SK-N-SH treated with all-trans-retinoic acid at 6 μM for 48 hours (cell line): ENCODE measurements around the gene GATA5.

Source experiments
- ATAC-seq: fragments of 200-7000 bp; cut with Tn5 transposase; 3 replicates; pipeline ENCODE4 v1.9.1; 2020; ENCODE audit warnings: mild to moderate bottlenecking, moderate library complexity
- ARNTL ChIP-seq: fragments of 450-650 bp; formaldehyde crosslinking; IDR thresholded peaks from 2 replicates; pipeline ENCODE4 v1.5.0; 2020; ENCODE audit warnings: low read depth, mild to moderate bottlenecking, moderate library complexity, borderline replicate concordance
- CREB5 ChIP-seq: fragments of 250-450 bp; sonication (Bioruptor Pico); IDR thresholded peaks from 2 replicates; pipeline ENCODE4 v1.5.1; 2020; ENCODE audit warnings: low read depth, mild to moderate bottlenecking, moderate library complexity
- CSDC2 ChIP-seq: fragments of 250-450 bp; sonication (Bioruptor Pico); IDR thresholded peaks from 2 replicates; pipeline ENCODE4 v1.5.0; 2020; ENCODE audit warnings: mild to moderate bottlenecking, moderate library complexity
- CSRNP3 ChIP-seq: fragments of 250-450 bp; sonication (Bioruptor Pico); IDR thresholded peaks from 2 replicates; pipeline ENCODE4 v1.5.1; 2021; ENCODE audit warnings: mild to moderate bottlenecking, moderate library complexity
- GLIS3 ChIP-seq: fragments of 250-450 bp; sonication (Bioruptor Pico); IDR thresholded peaks from 2 replicates; pipeline ENCODE4 v1.5.0; 2020; ENCODE audit warnings: mild to moderate bottlenecking, moderate library complexity
- OSR1 ChIP-seq: fragments of 250-450 bp; sonication (Bioruptor Pico); IDR thresholded peaks from 2 replicates; pipeline ENCODE4 v1.8.0; 2022; ENCODE audit warnings: moderate library complexity, mild to moderate bottlenecking, inconsistent platforms
- PATZ1 ChIP-seq: fragments of 250-450 bp; sonication (Bioruptor Pico); IDR thresholded peaks from 2 replicates; pipeline ENCODE4 v1.8.0; 2020; ENCODE audit warnings: mild to moderate bottlenecking, moderate library complexity, borderline replicate concordance
- POU6F1 ChIP-seq: fragments of 250-450 bp; sonication (Bioruptor Pico); IDR thresholded peaks from 2 replicates; pipeline ENCODE4 v1.8.0; 2021; ENCODE audit warnings: low read depth, mild to moderate bottlenecking, moderate library complexity, borderline replicate concordance
- RARB ChIP-seq: fragments of 250-450 bp; sonication (Bioruptor Pico); IDR thresholded peaks from 2 replicates; pipeline ENCODE4 v1.8.0; 2021; ENCODE audit warnings: mild to moderate bottlenecking, moderate library complexity
- SNAI2 ChIP-seq: fragments of 250-450 bp; sonication (Bioruptor Pico); IDR thresholded peaks from 2 replicates; pipeline ENCODE4 v1.5.0; 2020; ENCODE audit warnings: mild to moderate bottlenecking, moderate library complexity
- TOX ChIP-seq: fragments of 250-450 bp; sonication (Bioruptor Pico); IDR thresholded peaks from 2 replicates; pipeline ENCODE4 v1.8.0; 2021; ENCODE audit warnings: mild to moderate bottlenecking, moderate library complexity, borderline replicate concordance
- TSHZ2 ChIP-seq: fragments of 250-450 bp; sonication (Bioruptor Pico); IDR thresholded peaks from 2 replicates; pipeline ENCODE4 v1.5.0; 2020; ENCODE audit warnings: mild to moderate bottlenecking, moderate library complexity
- ZC3H10 ChIP-seq: fragments of 250-450 bp; sonication (Bioruptor Pico); IDR thresholded peaks from 2 replicates; pipeline ENCODE4 v1.5.1; 2021; ENCODE audit warnings: mild to moderate bottlenecking, moderate library complexity
- ZFP3 ChIP-seq: fragments of 250-450 bp; sonication (Bioruptor Pico); IDR thresholded peaks from 2 replicates; pipeline ENCODE4 v1.5.0; 2020; ENCODE audit warnings: mild to moderate bottlenecking, moderate library complexity
- ZFP30 ChIP-seq: fragments of 450-650 bp; formaldehyde crosslinking; IDR thresholded peaks from 2 replicates; pipeline ENCODE4 v1.5.0; 2022; ENCODE audit warnings: mild to moderate bottlenecking, moderate library complexity
- ZNF565 ChIP-seq: fragments of 450-650 bp; formaldehyde crosslinking; conservative IDR thresholded peaks from 2 replicates; pipeline ENCODE4 v1.5.0; 2020; ENCODE audit warnings: low read depth, mild to moderate bottlenecking, moderate library complexity
- ZNF70 ChIP-seq: fragments of 450-650 bp; formaldehyde crosslinking; IDR thresholded peaks from 2 replicates; pipeline ENCODE4 v1.5.0; 2020; ENCODE audit warnings: mild to moderate bottlenecking, moderate library complexity

Gene GATA5

GRCh38 chr20:62489932-62490263 is 14.1 kb upstream of the GATA5 start:
- TF ChIP-seq CREB5 (CRISPR knock-in tag) (no peak), TSHZ2 (CRISPR knock-in tag) (no peak)

GRCh38 chr20:62489186-62489931 is 13.6 kb upstream of the GATA5 start:
- no peak for TF ChIP-seq CREB5 (CRISPR knock-in tag)
- no peak for TF ChIP-seq ZNF565 (CRISPR knock-in tag)
- no peak for TF ChIP-seq RARB (CRISPR knock-in tag)
- TF ChIP-seq OSR1 (CRISPR knock-in tag) = no peak
- no peak for TF ChIP-seq TOX
- TF ChIP-seq SNAI2 (CRISPR knock-in tag) = no peak
- TF ChIP-seq ZFP30 (CRISPR knock-in tag) = no peak
- TF ChIP-seq CSRNP3 (CRISPR knock-in tag) = no peak
- TF ChIP-seq CSDC2 = no peak
- no peak for TF ChIP-seq ZNF70
- no peak for TF ChIP-seq GLIS3 (CRISPR knock-in tag)
- no peak for TF ChIP-seq PATZ1 (CRISPR knock-in tag)
- ATAC-seq = peak; percentile 30; the same call in 1 of the 3 replicates

More at GRCh38 chr20:62489932-62490263, 14.1 kb upstream of the GATA5 start:
- ATAC-seq = no peak

GRCh38 chr20:62488470-62488869 is 12.7 kb upstream of the GATA5 start:
- ATAC-seq = no peak
- TF ChIP-seq CREB5 (CRISPR knock-in tag) (no peak), ZFP3 (peak; percentile 96), ARNTL (CRISPR knock-in tag) (no peak)

GRCh38 chr20:62487561-62488354 is 12.0 kb upstream of the GATA5 start:
- ATAC-seq = no peak
- TF ChIP-seq OSR1 (CRISPR knock-in tag) (no peak), GLIS3 (CRISPR knock-in tag) (no peak), ARNTL (CRISPR knock-in tag) (no peak), CSRNP3 (CRISPR knock-in tag) (no peak), ZFP30 (CRISPR knock-in tag) (no peak), POU6F1 (CRISPR knock-in tag) (no peak), PATZ1 (CRISPR knock-in tag) (no peak), SNAI2 (CRISPR knock-in tag) (no peak), ZC3H10 (no peak), TOX (no peak)
